Left hindlimb (tissue), 1 donor: ENCODE results near the gene RHNO1.
"Not testable (repeated sequence)": the region's sequence is repeated elsewhere in the genome, so short reads cannot be mapped to it uniquely, and the experiment has no call there.

Experiments
- DNase-seq: peaks from one replicate; pipeline ENCODE4 v3.0.0-alpha.2; 2018

RHNO1 gene

DNA sequence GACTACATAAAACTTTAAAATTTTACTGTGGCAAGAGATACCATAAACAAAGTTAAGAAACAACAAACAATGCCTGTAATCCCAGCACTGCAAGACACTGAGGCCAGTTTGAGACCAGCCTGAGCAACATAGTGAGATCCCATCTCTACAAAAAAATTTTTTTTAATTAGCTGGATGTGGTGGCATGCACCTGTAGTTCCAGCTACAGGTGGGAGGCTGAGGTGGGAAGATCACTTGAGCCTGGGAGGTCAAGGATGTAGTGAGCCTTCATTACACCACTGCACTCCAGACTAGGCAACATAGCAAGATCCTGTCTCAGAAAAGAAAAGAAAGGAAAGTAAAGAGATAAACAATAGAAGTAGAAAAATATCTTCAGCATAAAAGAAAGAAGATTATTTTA is 16.9 kb upstream of the RHNO1 start:
- no peak for DNase-seq

DNA sequence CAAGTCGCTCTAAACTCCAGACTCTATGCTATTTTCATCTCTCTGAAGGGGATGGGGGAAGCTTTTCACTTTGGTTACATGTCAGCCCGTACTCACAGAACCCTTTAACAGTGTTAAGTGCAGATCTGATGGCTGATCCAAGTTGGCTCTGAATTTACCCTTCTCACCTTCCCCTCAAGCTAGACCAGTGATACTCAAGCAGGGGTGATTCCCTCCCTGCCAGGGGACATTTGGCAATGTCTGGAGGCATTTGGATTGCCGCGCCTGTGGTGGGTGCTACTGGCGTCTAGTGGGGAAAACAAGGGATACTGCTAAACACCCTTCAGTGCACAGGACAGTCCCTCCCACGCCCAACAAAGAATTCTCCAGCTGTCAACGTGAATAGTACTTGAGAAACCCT is 14.1 kb upstream of the RHNO1 start:
- no peak for DNase-seq

DNA sequence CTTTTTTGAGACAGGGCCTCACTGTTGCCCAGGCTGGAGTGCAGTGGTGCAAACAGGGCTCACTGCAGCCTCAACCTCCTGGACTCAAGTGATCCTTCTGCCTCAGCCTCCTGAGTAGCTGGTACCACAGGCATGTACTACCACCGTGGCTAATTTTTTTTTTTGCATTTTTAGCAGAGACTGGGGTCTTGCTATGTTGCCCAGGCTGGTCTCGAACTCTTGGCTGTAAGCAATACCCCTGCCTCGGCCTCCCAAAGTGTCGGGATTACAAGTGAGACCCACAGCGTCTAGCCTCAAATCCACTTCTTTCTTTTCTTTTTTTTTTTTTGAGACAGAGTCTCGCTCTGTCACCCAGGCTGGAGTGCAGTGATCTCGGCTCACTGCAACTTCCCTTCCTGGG is 13.6 kb upstream of the RHNO1 start:
- DNase-seq = not testable (repeated sequence)

DNA sequence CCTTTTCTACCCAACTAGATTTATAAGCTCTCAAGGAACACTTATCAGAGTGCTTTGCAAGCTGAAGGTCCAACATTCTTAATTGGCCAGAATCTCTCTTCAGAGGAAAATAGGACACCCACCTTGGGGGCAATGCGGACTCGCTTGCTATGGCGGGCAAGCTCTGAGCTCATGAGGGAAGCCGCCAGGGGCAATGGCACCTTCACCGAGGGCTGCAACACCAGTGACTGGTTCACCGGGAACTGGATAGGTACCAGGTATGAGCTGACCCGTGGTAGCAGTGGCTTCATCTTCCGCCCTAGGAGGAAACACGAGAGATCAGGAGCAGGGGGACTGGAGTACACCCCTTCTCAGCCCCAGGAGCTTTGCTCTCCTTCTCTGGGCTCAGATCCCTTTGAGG is 12.8 kb upstream of the RHNO1 start:
- no peak for DNase-seq

DNA sequence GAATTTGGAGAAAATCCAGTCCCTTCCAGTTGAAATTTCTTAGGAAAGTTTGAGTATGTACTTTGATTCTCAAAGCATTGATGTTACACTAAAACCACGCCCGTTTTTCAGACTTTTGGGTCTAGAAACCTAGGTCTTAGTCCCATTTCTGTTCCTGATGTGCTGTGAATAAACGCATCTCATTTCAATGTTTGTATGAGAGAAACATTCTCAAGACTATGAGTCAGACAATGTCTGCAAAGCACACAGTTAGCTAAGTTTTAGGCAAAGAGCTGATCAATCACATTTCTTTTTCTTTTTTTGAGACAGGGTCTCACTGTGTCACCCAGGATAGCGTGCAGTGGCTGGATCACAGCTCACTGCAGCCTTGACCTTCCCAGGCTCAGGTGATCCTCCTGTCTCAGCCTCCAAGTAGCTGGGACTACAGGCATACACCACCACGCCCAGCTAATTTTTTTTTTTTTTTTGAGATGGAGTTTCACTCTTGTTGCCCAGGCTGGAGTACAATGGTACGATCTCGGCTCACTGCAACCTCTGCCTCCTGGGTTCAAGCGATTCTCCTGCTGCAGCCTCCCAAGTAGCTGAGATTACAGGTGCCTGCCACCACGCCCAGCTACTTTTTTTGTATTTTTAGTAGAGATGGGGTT is 7.9 kb upstream of the RHNO1 start:
- DNase-seq = not testable (repeated sequence)

DNA sequence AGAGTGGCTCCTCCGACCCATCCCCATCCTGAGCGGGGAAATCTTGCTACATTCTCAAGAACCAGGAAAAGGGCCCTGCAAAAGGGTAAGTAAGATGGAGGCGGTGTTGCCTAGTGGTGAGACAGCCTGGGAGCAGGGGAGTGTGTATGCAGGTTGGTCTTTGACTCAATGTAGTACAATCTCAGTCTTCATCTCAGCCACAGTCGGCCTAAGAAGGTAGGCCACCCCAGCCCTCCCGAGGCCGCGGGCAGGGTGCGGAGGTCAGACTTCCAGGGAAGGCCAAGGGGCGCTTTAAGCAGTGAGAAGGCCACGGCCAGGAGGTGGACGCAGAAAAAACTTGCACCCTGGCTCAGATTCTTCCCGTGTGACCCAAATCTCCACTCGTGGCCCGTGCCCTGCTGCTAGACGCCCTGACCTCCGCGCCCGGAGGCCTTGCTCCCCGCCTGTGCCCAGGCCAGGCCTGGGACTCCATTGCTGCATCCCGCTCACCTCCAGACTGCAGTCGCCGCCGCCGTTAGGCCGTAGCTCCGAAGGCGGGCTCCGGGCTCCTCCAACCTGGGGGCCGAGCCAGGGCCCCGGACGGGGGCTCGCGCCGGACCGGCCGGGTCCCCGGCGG is 484 bp upstream of the RHNO1 start:
- no peak for DNase-seq

DNA sequence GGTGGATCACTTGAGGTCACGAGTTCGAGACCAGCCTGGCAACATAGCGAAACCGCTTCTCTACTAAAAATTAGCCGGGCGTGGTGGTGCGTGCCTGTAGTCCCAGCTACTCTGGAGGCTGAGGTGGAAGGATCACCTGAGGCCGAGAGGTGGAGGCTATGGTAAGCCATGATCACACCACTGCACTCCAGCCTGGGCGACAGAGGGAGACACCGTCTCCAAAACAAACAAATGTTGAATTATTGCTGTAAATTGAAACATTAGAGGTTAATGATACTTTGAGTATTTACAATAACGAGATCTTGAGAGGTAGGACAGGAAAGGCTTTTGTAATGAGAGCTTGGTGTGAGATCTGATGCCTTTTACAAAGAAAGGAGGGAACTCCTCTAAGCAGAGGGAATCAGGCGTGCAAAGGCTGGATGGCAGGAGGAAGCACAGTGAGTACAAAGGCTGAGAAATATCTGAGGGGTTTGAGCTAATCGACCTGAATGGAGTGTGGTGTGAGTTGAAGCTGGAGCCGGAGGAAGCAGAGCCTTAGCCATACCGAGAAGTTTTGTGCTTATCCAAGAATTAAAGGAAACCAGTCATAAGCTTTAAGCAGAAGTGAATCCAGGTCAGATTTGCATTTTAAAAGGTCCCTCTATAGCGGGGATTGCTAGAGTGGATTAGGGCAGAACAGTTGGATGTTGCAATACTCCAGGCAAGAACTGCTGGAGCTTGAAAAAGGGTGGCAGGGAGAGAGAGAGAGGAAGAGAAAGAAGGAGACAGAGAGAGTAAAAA is 1.1 kb downstream of the RHNO1 start:
- DNase-seq = no peak

DNA sequence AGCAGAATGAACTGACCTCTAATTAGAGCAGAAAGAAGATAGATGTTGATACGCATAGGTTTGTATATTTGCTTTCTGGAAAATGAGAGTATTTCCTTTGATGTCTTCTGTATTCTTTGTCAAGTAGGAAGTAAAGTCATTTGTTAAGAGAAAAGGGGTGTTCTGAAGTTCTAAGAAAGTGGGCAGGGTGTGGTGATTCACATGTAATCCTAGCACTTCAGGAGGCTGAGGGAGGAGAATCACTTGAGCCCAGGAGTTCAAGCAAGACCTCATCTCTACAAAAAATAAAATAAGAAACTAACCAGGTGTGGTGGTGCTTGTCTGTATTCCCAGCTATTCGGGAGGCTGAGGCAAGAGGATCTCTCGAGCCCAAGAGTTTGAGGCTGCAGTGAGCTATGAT is 2.8 kb downstream of the RHNO1 start:
- no peak for DNase-seq

DNA sequence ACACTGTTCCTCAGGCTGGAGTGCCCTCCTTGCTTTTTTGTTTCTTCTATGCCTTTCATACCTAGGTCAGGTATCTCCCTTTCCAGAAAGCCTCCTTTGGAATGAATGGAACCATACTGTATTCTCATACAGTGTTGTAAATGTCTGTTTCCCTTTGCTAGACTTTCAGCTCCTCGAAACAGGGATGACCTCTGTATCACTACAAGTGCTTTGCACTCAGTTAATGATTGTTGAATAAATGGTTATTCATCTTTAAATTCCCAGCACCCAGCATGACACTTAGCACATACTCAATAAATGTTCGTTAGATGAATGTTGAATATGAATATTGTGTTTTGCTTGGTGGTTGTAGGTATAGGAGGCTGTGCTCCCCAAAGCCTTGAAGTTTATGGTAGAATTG is 7.8 kb downstream of the RHNO1 start:
- DNase-seq = no peak

DNA sequence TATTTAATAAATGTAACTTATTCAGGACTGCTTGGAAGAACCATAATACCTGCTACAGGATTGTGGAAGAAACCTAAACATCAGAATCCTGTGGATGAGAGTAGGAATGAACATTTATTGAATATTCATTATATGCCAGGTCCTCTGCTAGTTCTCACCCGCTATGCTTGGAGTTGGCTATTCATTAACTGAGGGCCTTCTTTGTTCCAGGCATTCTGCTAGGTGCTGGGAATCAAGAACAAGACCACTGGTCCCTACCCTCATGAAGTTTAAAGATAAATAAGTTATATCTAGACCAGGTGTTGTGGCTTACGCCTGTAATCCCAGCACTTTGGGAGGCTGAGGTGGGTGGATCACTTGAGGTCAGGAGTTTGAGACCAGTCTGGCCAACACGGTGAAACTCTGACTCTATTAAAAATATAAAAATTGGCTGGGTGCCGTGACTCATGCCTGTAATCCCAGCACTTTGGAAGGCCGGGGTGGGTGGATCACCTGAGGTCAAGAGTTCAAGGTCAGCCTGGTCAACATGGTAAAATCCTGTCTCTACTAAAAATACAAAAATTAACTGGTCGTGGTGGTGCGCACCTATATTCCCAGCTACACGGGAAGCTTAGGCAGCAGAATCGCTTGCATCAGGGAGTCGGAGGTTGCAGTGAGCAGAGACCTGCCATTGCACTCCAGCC is 9.9 kb downstream of the RHNO1 start:
- no peak for DNase-seq

DNA sequence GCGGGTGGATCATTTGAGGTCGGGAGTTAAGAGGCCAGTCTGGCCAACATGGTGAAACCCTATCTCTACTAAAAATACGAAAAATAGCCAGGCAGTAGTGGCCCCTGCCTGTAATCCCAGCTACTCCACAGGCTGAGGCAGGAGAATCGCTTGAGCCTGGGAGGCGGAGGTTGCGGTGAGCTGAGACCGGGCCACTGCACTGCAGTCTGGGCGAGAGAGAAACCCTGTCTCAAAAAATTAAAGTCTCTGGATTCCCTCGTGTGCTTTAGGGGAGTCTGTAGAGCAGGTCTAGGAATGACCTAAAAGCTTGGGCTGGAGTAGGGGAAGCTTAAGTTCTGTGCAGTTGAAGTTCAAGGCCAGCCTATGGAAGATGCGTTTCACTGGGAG is 13.0 kb downstream of the RHNO1 start:
- DNase-seq = no peak

DNA sequence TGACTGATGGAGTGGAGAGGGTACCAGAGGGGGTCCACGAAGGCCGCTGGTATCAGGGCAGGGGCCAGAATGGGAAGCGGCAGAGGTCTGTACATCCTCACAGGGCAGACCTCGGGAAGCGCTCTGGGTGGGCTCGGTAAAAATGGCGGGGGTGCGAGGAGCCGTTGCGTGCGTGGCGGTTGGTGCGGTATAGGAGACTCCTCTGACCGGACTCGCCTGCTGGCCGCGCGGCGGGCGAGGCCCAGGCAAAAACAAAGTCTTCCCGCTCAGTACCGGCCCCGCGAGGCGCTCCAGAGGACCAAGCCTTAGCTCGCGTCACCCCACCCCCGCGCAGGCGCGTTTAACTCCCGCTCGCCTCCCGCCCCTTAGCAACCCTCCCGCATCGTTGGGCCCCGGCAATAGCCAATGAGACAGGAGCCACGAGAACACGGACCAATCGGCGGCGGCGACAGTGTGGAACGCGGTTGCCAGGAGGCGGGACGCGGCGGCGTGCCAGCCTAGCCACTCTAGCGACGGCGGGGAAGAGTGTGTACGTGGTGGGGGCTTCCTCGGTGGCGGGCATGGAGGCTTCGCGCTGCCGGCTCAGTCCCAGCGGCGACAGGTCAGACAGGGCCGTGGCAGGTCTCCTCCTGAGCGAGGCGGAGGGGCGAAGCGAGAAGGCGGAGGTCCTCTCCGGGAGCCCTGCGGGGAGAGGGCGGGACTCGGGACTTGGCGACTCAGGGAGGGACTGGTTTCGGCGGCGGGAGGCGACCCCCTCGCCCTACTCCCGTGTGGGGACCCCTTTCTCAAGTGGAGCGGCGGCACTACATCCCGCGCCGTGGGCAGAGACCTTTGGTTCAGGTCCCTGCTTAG is 13.6 kb downstream of the RHNO1 start, which contains the start of gene TULP3:
Gene TULP3, plus strand, starts transcription at position 504 of the 852 bp plus-strand sequence. Its CDS starts 57 bp downstream, at position 561.
- peak; percentile 99 for DNase-seq

DNA sequence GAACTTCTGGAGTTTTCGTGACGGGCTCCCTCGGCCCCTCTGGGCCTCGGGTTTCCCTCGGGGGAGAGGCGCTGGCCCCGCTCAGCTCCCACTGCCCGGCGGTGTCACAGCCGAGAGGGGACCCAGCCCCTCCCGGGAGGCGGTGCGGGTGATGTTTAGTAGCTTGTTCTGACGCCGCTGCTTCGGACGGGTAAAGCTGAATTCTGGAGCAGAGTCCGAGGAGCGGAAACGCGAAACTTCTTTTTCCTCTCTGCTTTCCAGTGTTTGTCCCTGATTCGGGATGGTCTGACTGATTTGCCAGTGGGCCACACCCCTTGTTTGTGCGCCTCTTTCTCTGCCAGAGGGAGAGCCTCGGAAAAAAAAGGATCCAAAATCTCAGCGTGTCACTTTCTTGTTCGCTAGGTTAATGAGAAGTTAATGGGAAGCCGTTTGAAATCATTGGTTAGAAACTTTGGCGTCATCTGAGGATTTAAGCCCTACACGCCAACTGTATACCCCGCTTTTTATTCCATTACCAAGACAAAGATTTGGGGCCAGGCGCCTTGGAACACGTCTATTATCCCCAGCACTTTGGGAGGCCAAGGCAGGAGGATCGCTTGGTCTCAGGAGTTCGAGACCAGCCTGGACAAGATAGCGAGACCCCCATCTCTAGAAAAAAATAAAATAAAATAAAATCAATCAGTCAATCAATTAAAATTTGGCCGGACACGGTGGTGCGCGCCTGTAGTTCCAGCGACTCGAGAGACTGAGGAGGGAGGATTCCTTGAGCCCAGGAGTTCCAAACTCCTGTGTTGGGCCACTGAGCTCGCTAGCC is 14.4 kb downstream of the RHNO1 start:
- DNase-seq = peak; percentile 82

DNA sequence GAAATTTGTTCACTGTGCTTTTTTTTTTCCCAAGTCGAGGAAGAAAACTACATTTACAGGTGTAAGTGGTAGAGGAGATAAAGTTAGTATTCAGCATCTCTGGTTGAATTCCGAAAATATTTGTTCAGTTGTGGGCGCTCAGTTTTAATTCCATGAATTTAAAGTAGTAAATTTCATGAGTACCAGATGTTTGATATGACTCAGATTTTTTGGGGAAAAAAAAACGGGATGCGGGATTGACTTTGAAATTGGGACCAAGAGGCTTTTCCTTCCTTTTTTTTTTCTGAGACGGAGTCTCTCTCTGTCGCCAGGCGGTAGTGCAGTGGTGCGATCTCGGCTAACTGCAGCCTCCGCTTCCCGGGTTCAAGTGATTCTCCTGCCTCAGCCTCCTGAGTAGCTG is 15.2 kb downstream of the RHNO1 start:
- no peak for DNase-seq

DNA sequence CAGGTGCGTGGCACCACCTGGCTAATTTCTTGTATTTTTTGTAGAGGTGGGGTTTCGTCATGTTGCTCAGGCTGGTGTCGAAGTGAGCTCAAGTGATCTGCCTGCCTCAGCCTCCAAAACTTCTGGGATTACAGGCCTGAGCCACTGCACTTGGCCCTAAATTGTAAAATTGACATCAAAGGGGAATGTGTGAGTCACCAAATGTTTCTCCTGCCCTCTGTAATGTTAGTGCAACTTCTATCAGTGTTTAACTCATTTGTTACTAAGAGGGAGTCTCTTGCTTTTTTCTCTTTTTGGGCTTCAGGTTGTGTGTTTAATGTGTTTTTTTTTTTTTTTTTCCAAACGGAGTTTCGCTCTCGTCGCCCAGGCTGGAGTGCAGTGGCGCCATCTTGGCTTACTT is 16.0 kb downstream of the RHNO1 start:
- no peak for DNase-seq

DNA sequence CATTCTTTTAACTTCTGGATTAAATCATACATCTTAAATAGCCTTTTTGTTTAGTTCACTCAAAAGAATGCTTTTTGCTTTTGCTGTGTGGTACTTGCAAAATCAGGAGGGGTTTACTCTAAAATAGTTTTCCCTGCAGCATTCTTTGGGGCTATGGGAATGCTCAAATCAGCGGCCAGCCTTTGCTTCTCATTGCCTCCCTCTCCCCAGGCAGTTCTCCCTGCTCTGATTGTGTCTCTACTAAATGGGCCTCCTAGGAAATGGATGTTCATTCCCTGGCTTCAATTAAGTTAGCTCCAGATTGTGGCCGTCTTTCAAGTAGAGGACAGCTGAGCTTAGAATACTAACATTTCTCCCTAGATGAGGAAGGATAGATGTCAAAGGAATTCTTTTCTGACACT is 18.0 kb downstream of the RHNO1 start:
- DNase-seq = no peak

DNA sequence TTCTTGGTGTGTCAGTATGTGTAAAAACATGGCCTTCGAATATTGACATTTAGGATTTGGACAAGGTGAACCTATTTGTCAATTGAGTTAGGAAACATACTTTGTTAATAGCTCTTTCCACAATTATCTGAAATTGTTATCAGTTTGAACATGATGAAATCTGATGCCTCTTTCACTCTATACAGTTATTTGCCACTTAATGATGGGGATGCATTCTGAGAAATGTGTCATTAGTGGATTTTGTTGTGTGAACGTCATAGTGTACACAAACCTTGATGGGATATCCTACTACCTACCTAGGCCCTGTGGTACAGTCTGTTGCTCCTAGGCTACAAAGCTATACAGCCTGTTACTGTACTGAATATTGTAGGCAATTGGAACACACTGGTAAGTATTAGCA is 18.5 kb downstream of the RHNO1 start:
- no peak for DNase-seq

DNA sequence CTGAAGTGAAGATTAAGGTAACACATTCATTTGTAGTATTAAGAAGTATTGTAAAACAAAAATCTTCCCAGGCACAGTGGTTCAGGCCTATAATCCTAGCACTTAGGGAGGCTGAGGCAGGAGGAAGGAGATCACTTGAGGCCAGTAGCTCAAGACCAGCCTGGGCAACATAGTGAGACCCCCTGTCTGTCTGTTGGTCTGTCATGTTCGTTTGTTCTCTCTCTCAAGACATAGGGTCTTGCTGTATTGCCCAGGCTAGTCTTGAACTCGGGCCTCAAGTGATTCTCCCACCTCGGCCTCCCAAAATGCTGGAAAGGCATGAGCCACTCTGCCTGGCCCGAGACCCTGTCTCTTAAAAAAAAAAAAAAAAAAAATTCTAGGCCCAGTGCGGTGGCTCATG is 20.4 kb downstream of the RHNO1 start:
- DNase-seq = no peak

DNA sequence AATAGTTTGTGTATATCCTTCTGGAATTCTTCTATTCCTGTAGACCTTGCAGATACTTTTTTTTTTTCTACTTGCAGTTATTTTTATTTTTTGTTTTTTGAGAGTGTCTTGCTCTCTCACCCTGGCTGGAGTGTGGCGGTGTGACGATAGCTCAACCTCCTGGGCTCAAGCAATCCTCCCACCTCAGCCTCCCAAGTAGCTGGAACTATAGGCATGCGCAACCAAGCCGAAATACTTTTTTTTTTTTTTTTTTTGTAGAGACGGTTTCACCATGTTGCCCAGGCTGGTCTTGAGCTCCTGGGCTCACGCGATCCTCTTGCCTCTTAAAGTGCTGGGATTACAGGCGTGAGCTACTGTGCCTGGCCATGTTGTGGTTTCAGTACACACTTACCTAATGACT is 23.6 kb downstream of the RHNO1 start:
- DNase-seq = no peak

DNA sequence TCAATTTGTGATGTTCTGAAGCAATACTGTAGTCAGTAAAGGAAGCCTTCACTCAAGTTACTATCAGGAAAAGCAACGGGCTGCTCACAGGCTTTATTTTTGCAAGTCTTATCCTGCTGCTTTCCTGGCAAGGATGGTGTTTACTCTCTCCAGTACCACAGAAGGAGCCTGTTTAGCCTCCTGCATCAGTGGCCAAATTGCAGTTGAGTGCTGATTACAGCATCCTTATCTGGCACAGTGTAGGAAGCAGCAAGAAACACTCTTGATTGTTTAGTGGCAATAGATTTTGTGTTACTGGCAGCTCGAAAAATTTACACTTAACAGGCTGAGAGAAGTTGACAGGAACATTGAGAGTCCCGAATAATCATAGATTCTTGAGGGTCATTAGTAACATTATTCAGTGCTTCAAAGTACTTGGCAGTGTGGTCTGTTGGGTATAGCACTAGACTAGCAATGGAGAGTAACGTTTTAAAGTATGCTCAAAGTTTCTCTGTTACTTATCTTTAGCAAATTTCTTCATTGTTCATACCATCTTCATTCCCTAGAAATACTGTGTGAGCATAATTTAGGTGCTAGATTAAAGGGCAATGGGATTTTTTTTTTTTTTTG is 25.4 kb downstream of the RHNO1 start:
- no peak for DNase-seq

DNA sequence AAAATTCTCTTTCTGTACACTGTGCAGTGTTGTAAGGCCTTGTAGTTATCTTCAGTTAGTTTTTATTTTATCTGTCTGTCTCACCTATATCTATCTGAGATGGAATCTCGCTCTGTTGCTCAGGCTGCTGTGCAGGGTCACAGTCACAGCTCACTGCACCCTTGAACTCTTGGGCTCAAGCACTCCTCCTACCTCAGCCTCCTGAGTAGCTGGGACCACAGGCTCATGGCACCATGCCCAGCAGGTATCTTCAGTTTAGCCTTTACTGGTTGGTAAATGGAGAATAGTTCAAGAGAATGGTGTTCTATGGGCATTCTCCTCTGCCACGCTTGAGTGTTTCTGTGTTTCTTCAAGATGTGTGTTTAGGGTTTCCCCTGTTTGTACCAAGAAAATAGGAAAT is 27.2 kb downstream of the RHNO1 start:
- no peak for DNase-seq
